Embryonic facial prominence (tissue), 1 donor: ENCODE measurements around the gene MADCAM1.

Experiments used
- DNase-seq: peaks from one replicate; pipeline ENCODE4 v3.0.0-alpha.2; 2016; ENCODE audit errors: extremely low spot score

MADCAM1 gene

DNA sequence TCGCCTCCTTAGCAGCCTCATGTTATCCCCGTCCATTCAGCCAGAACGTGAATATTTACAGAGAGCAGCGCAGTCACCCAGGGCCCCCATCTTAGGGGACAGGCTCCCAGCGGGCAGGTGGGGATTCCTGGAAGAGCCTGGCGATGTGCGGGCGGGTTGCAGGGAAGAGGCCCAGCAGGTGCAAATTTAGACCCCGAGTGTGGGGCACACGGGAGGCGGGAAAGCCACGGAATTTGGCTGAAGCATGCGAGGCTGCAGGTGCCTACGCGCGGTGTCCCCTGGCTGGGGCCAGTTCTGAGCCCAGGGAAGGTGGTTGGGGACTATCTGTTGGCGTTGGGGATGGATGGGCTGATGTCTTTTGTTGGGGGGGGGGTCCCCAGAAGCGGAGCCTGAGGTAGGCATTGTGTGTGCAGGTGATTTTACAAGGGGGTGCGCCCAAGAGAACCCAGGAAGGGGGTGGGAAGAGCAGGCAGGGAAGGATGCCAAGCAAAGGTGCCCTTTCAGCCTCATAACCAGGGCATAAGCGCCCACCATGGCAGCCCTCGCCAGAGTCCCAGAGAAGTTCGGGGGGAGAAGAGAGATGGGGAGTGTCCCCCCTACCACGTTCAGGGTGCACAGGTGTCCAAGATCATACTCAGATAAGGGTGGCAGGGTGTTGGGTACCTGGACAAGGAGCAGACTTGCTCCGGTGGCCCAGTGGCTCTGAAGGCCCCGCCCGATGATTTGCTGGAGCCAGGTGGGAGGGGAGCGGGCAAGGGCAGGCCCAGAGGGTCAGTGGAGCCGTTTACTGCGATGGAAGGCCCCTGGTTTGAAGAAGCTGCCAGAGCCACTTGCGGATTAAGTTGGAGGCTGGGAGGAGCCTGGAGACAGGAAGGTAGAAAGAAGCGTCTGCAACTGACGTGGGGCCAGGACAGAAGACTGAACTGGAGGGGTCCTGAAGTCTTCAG, 12.2 kb downstream of the MADCAM1 start:
- DNase-seq = peak; percentile 5

DNA sequence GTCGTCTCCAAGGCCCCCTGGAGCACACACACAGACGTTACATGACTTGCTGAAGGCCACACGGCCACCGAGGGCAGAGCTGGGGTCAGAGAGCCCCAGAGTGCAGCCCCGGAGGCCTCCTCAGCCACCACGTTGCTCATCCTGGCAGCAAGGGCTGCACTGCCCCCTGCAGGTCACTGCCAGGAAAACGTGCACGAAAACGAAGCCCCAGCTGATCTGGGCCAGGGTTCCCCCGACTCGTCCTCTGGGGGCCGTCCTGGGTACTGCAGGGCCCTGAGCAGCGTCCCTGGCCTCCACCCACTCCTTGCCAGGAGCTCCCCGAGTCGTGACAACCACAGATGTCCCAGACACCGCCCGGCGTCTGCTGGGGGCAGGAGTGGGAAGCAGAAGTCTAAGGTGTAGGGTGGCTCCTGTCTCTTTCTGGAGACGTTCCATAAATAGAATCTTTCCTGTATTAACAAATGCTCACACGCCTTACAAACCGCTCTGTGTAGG, 14.4 kb downstream of the MADCAM1 start:
- peak; percentile 13 for DNase-seq

DNA sequence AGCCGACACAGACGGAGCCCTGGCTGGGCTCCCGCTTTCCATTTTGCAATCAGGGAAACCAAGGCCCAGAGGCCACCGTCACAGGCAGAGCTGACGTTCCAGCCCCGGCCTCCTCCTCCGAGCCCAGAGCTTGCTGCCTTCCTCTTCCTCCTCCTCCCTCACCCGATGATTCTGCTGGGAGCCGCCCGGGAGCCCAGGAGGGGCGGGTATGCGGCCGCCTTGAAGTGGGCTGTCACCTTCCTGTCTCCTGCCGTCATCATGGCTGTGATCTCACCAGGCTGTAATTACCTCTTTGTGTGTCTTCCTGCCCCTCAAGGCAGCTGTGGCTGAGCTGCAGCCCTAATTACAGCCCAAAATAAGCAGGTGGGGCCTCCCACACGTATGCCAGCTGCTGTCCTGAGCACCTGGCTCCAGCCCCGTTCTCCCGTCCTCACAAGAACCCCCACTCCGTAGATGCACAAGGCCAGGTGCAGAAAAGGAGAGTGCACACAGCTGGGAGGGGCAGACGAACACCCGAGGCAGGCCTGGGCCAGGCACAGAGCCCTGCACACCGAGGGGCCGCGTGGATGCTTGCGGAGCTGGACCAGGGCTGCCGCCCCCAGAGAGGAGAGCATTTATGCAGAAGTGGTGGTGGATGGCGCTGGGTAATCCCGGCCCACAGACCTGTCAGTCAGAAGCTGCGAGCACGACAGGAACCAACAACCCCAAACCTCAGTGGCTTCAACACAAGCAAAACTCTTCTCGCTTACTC, 15.0 kb downstream of the MADCAM1 start:
- no peak for DNase-seq

DNA sequence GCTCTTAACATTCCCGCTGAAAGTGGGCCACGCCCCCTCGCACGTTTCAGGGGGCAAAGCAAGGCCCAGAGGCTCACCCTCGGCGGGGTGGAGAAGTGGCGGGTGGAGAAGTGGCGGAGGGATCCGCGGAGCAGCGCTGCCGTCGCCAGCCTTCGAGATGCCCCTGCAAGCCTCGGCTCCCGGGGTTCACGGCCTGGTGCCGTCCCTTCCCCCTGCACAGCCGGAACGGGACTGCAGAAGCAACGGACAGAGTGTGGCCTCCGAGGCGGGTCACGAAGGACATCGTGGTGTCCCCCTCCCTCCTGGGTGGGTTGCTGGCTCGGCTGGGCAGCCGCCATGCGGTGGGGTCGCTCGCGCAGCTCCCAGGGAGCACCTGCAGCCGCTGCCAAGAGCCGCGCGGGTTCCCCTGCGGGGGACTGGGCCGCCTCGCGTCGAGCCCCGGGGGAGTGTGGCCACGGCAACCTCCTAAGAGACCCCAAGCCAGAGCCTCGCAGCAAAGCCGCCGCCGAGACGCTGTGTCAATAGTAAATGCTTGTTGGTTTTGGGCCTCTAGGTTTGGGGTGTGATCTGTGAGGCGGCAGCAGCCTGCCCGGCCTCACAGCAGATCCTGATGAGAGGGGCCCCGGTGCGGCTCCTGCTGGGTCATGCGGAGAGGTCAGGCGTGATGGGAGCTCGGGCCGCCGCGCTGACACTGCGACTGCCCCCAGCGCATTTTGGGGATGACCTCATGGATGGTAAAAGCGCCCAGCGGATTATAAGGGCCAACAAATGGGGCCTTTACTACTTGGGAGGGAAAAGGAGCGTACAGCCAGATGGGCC, 16.5 kb downstream of the MADCAM1 start:
- no peak for DNase-seq

DNA sequence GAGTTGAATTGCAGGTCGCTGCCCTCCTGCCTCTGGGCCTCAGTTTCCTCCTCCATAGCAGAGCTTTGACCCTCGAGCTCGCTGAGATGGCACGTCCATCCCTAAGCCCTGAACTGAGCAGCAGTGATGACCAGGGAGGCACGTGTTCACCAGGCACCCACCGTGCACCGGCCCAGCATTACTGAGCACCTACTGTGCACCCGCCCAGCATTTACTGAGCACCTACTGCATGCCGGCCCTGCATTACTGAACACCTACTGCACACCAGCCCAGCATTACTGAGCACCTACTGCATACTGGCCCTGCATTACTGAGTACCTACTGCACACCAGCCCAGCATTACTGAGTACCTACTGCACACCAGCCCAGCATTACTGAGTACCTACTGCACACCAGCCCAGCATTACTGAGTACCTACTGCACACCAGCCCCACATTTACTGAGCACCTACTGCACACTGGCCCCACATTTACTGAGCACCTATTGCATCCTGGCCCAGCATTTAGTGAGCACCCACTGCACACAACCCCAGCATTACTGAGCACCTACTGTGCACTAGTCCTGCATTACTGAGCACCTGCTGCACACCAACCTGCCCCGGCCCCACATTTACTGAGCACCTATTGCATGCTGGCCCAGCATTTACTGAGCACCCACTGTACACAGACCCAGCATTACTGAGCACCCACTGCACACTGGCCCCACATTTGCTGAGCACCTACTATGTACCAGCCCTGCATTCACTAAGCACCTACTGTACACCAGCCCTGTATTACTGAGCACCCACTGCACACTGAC, 17.3 kb downstream of the MADCAM1 start:
- DNase-seq = no peak

DNA sequence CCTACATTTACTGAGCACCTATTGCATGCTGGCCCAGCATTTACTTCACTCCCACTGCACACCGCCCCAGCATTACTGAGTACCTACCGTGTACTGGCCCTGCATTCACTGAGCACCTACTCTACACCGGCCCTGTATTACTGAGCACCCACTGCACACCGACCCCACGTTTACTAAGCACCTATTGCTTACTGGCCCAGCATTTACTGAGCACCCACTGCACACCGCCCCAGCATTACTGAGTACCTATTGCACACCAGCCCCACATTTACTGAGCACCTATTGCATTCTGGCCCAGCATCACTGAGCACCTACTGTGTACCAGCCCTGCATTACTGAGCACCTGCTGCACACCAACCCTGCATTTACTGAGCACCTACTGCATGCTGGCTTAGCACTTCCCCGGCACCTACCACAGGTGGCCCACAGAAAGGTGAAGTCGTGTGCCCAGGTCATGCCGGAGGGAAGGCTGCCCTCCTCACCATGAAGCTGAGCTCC, 17.9 kb downstream of the MADCAM1 start:
- DNase-seq = no peak

DNA sequence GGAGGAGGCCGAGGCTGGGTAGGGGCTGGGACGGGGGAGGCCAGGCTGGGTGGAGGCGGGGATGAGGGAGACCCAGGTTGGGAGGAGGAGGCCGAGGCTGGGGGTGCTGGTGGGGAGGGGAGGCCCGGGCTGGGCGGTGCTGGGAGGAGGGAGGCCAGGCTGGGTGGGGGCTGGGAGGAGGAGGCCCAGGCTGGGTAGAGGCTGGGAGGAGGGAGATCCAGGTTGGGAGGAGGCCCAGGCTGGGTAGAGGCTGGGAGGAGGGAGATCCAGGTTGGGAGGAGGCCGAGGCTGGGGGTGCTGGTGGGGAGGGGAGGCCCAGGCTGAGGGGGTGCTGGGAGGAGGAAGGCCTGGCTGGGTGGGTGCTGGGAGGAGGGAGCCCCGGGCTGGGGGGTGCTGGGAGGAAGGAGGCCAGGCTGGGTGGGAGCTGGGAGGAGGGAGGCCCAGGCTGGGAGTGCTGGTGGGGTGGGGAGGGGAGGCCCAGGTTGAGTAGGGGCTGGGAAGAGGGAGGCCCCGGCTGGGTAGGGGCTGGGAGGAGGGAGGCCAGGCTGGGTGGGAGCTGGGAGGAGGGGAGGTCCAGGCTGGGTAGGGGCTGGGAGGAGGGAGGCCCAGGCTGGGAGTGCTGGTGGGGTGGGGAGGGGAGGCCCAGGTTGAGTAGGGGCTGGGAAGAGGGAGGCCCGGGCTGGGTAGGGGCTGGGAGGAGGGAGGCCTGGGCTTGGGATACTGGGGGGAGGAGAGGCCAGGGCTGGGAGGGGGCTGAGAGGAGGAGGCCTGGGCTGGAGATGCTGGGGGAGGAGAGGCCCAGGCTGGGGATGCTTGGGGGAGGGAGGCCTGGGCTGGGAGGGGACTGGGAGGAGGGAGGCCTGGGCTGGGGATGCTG, 21.7 kb downstream of the MADCAM1 start:
- DNase-seq = peak; percentile 89

DNA sequence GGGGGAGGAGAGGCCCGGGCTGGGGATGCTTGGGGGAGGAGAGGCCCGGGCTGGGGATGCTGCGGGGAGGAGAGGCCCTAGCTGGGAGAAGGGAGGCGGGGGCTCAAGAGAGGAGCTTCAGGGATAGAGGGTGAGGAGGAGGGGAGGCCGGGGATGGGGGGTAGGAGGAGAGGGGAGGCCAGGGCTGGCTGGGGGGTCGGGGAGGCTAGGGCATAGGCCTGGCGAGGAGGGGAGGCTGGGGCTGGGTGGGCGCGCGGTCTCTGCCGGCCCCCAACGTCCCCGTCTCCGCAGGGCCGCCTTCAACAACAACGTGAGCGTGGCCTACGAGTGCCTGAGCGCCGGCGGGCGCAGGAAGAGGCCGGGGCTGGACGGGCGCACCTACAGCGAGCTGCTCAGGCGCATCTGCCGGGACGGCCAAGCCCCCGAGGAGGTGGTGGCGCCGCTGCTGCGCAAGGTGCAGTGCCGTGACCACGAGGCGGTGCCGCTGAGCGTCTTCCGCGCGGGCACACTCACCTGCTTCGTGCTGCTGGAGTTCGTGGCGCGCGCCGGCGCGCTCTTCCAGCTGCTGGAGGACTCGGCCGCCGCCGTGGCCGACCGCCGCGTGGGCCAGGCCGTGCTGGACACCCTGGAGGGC, 22.4 kb downstream of the MADCAM1 start:
- no peak for DNase-seq

DNA sequence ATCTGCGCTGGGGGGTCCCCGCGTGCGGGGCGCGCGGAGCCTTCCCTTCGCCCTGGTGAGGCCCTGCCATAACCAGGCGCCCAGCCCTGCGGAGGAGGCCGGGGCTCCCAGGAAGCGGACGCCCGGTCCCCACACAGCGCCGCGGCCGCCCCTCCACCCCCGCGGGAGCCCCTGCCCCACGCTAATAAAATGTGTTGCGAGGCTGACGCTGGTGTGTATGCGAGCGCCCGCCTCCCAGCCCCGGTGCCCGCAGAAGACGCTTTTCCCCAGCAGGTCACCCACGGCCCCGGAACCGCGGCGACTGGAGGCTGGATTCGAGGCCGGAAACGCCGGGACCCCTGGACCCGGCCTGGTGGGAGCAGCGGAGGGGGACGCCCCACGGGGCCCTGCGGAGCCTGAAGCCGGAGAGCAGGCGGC, 23.2 kb downstream of the MADCAM1 start:
- DNase-seq = no peak

DNA sequence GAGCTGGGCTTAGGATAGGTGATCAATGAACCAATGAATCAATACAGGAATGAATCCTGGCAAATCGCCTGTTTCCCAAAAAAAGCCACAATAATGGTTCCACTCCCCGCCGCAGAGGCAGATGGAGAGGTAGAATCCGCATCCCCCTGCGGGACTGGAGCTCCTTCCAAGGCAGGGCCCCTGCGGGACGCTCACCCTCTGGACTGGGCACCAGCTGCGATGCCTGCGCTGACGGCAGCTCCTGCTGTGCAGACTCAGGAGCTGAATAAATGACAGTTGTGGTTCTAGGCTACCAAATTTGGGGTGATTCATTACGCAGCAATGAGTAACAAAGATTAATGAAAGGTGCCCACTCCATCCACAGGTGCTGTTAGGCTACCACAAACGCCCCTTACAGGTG, 26.4 kb downstream of the MADCAM1 start:
- no peak for DNase-seq

DNA sequence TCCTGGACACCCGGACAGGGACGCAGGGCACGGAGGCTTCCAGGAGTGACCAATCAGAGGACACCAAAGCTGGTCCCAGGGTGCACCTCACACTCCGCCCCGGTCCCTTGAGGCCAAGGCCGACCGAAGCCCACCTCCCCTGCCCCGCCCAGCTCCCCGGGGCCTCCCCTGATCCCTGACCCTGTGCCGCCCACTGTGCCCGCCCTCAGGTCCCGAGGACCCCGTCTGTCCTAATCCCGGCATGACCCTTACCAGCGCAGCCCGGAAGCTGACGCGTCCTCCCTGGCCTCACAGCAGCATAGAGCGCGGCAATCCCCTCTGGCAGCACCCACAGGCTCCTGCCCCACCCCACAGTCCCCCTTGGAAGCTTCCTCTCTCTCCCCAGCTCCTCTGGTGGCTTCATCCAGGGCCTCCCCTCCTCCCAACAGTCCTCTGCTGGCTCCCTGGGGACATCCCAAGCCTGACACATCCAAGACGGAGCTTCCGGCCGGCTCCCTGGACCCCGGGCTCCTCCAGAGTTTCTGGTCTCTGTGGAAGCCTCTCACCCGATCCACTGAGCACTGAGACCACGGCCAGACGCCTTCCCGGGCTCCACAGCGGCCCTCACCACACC, 27.9 kb downstream of the MADCAM1 start:
- no peak for DNase-seq

DNA sequence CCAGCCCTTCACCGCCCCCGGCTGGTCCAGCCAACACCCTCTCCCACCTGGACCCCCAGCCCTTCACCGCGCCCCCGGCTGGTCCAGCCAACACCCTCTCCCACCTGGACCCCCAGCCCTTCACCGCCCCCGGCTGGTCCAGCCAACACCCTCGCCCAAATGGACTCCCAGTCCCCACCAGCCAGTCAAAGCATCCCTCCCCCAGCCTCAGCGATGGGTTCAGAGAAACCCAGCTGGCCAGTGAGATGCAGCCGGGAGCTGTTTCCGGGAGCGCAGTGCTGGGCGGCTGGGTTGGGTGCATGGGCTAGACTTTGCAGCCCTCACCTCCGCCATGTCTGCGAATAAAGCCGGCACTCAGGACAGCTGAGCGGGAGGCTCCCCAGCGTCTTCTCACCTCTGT, 28.7 kb downstream of the MADCAM1 start:
- DNase-seq = no peak

DNA sequence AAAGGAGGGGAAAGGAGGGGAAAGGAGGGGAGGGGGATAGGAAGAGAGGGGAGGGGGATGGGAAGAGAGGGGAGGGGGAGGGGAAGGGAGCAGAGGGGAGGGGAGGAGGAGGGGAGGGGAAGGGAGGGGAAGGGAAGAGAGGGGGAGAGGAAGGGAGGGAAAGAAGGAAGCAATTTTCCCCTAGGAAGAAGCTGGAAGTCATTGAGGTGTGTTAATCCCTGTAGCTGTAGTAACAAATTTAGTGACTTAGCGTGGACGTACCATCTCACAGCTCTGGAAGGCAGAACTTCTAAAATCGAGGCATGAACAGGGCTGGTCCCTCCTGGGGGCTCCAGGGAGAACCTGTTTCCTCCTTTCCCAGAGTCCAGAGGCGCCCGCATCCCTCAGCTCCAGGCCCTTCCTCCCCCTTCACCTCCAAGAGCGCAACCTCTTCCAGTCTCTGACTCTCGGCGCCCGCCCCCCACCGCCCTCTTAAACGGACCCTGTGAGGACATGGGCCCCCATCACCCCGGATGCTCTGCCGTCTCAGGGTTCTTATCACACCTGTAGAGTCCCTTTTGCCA, 29.7 kb downstream of the MADCAM1 start:
- DNase-seq = no peak

DNA sequence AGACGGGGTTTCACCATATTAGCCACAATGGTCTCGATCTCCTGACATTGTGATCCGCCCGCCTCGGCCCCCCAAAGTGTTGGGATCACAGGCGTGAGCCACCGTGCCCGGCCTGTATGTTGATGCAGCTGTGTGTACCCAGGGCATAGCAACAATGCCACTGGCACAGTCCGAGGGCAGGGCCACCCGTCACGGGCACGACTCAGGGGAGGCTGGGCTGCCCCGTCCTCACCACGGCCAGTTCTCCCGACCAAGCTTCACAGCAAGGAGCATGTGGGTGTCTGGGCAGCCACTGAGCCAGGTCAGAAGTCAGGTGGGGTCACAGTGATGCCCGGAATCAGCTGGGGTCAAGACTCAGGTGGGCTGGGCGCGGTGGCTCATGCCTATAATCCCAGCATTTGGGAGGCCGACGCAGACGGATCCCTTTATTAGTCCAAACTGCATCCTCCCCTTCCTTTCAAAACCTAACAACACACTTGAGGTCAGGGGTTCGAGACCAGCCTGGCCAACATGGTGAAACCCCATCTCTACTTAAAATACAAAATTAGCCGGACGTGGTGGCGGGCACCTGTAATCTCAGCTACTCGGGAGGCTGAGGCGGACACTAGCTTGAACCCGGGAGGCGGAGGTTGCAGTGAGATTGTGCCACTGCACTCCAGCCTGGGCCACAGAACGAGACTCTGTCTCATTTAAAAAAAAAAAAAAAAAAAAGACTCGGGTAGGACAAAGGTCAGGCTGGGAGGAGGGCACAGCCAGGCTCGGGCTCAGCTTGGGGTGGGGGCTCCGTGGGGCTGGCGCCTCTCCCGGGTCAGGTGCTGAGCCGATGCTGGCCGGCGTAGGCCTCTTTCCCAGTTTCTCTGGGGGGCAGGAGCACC, 34.1 kb downstream of the MADCAM1 start:
- DNase-seq = no peak

DNA sequence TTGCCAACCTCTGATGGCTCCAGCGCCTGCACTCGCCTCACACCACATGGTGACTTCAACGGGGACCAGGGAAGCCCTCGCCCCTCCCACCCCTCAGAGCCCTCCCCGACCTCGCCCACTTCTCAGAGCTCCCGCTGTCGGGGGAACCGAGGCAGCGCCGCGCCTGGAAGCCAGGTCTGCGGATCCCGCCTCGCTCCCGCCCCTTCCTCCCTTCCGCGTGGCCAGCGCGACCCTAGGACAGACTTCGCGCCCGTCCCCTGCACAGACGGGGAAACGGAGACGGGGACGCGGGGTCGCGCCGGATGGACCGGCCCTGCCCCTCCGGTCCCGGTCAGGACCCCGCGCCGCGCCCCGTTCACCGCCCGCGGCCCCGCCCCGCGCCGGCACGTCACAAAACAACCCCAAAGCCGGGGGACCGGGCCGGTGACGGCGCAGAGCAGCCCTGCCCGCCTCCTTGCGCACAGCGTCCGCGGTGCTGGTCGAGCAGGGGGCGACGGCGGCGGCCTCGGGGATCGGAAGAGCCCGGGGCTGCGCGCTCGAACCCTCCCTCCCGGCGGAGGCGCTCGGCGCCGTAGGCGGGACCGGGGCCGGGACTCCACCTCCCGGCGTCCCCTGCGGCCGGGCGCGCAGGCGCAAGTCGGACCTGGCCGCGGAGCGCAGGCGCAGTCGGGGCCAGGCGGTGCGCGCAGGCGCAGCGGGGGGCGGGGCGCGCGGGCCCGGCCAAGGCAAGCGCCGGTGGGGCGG, 34.9 kb downstream of the MADCAM1 start:
- DNase-seq = peak; percentile 82

DNA sequence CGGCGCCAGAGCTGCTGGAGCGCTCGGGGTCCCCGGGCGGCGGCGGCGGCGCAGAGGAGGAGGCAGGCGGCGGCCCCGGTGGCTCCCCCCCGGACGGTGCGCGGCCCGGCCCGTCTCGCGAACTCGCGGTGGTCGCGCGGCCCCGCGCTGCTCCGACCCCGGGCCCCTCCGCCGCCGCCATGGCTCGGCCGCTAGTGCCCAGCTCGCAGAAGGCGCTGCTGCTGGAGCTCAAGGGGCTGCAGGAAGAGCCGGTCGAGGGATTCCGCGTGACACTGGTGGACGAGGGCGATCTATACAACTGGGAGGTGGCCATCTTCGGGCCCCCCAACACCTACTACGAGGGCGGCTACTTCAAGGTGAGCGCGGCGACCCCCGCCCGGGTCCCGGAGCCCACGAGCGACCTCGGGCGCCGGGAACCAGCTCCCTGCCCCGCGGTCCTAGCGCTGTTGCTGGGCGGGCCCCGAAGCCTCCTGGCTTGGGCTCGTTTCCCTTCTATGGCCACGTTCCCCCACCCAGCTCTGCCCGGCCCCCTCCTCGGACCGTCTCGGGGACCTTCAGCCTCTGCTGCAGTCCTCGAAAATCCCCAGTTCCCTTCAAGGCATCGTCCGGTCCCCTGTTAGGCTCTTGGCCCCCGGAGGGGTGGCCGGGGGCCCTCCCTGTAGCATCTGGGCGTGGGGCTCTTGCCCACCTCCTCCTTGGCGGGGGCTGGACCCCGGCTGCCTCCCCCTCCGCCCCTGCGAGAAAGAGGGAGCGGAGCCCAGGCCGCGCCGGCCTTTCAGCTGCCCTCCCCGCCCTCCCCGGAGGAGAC, 35.7 kb downstream of the MADCAM1 start, which contains the start of gene CDC34:
CDC34 (plus strand) TSS at position 8 of the 808 bp plus-strand sequence; CDS start at position 180, 172 bp downstream.
- no peak for DNase-seq
